Islet precursor cell (in vitro differentiated cells): Measurements from ENCODE around the gene RELB.
A peak's percentile ranks its signal among the peaks of the same experiment; 100 is the strongest.
"Not testable (repeated sequence)": the region's sequence is repeated elsewhere in the genome, so short reads cannot be mapped to it uniquely, and the experiment has no call there.

Experiments used
- DNase-seq: peaks from one replicate; pipeline ENCODE4 v3.0.0-alpha.2; 2018

The RELB gene

GRCh38 chr19:44988273-44988672, 13.0 kb upstream of the RELB start:
- no peak for DNase-seq

GRCh38 chr19:44988896-44989556, 12.2 kb upstream of the RELB start:
- DNase-seq: peak; percentile 84

- DNase-seq: no peak
Observed at GRCh38 chr19:44990459-44990858, 10.8 kb upstream of the RELB start.

- no peak for DNase-seq
Observed at GRCh38 chr19:44990966-44991365, 10.3 kb upstream of the RELB start.

GRCh38 chr19:44992336-44993163, 8.7 kb upstream of the RELB start:
- DNase-seq: peak; percentile 48

- DNase-seq: no peak
Observed at GRCh38 chr19:44993526-44993925, 7.7 kb upstream of the RELB start.

- DNase-seq: peak; percentile 38
Observed at GRCh38 chr19:44993926-44994537, 7.2 kb upstream of the RELB start.

GRCh38 chr19:44998025-44998424, 3.2 kb upstream of the RELB start:
- DNase-seq: no peak

GRCh38 chr19:44999131-44999925, 1.9 kb upstream of the RELB start:
- DNase-seq: not testable (repeated sequence)

- DNase-seq: not testable (repeated sequence)
Observed at GRCh38 chr19:45000665-45001064, 599 bp upstream of the RELB start.

GRCh38 chr19:45003485-45003884, 2.2 kb downstream of the RELB start:
- no peak for DNase-seq

GRCh38 chr19:45005787-45006186, 4.5 kb downstream of the RELB start:
- DNase-seq: no peak

GRCh38 chr19:45008552-45008951, 7.3 kb downstream of the RELB start:
- DNase-seq: no peak

GRCh38 chr19:45009625-45010255, 8.5 kb downstream of the RELB start:
- no peak for DNase-seq

GRCh38 chr19:45010306-45010705, 9.0 kb downstream of the RELB start:
- no peak for DNase-seq

GRCh38 chr19:45011959-45012358, 10.7 kb downstream of the RELB start:
- DNase-seq: no peak

GRCh38 chr19:45016388-45017314, 15.4 kb downstream of the RELB start:
- DNase-seq: peak; percentile 91

- no peak for DNase-seq
Observed at GRCh38 chr19:45019187-45019586, 17.9 kb downstream of the RELB start.

GRCh38 chr19:45020071-45020470, 18.8 kb downstream of the RELB start:
- no peak for DNase-seq

GRCh38 chr19:45021971-45022370, 20.7 kb downstream of the RELB start:
- no peak for DNase-seq

- no peak for DNase-seq
Observed at GRCh38 chr19:45023048-45023447, 21.8 kb downstream of the RELB start.
